ENCODE data around the gene APOC1.

Gene APOC1

DNA sequence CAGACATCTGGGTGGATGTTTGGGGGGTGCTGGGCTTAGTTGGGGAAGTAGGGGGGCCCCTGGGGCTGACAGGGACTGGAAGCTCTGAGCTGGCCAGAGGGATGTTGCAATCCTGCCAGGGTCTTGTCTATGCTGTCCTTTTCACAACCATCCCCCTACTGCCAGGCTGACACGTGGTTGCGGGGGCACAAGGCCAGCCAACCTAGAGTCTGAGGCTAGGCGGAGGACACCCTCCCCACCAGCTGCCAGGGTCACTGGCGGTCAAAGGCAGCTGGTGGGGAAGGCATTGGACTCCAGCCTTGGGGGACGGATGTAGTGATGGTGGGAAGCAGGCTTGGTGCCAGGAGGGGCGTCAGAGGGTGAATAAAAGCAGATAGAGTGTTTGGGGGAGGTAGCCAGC lies 1.6 kb upstream of the APOC1 start:
- DNase-seq = peak in 54 of 56 donors; percentile 29 to 94 (median 78)

DNA sequence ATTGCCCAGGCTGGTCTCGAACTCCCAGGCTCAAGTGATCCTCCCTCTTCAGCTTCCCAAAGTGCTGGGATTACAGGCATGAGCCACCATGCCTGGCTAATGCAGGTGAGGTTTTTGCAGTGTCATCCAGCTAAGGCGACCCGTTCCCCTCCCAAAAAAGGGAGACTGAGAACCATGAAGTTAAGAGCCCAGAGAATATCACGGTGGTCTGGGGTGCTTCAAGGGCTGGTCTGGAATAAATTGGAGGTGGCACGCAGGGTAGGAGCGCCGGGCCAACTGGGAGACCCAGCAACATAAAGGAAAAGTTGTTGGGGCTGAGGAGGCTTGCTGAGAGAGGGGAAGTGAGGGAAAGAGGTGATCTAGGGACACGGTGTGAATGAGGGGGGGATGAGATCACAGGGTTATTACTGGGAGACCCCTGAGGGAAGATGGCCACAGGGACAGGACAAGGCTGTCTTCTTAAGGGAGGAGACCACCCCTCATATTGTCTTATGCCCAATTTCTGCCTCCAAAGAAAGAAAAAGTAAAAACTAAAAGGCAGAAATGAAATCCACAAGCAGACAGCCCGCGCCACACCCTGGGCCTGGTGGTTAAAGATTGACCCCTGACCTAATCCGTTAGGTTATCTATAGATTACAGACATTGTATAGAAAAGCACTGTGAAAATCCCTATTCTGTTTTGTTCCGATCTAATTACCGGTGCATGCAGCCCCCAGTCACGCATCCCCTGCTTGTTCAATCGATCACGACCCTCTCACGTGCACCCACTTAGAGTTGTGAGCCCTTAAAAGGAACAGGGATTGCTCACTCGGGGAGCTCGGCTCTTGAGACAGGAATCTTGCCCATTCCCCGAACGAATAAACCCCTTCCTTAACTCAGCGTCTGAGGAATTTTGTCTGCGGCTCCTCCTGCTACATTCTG lies 636 bp upstream of the APOC1 start:
- DNase-seq = peak in 2 of 56 donors; percentile 7 to 27

DNA sequence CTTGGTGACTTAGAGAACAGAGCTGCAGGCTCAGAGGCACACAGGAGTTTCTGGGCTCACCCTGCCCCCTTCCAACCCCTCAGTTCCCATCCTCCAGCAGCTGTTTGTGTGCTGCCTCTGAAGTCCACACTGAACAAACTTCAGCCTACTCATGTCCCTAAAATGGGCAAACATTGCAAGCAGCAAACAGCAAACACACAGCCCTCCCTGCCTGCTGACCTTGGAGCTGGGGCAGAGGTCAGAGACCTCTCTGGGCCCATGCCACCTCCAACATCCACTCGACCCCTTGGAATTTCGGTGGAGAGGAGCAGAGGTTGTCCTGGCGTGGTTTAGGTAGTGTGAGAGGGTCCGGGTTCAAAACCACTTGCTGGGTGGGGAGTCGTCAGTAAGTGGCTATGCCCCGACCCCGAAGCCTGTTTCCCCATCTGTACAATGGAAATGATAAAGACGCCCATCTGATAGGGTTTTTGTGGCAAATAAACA lies 9.9 kb downstream of the APOC1 start:
- no peak for DNase-seq

DNA sequence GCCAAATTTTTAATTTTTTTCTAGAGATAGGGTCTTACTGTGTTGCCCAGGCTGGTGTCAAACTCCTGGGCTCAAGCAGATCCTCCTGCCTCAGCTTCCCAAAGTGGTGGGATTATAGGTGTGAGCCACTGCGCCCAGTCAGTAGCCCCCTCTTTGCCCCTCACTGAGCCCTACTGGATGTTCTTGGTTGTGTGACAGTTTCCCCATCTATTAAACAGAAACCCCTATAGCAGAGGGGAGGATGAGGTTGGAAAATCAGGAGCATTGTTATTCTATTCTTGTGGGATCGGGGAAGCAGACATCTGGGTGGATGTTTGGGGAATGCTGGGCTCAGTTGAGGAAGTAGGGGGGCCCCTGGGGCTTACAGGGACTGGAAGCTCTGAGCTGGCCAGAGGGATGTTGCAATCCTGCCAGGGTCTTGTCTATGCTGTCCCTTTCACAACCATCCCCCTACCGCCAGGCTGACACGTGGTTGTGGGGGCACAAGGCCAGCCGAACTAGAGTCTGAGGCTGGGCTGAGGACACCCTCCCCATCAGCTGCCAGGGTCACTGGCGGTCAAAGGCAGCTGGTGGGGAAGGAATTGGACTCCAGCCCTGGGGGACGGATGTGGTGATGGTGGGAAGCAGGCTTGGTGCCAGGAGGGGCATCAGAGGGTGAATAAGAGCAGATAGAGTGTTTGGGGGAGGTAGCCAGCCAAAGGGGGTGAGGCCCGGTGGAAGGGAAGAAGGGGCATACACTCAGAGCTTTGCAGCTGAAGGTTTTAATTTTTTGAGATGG lies 10.9 kb downstream of the APOC1 start:
- peak in 55 of 56 donors; percentile 12 to 93 (median 82) for DNase-seq

DNA sequence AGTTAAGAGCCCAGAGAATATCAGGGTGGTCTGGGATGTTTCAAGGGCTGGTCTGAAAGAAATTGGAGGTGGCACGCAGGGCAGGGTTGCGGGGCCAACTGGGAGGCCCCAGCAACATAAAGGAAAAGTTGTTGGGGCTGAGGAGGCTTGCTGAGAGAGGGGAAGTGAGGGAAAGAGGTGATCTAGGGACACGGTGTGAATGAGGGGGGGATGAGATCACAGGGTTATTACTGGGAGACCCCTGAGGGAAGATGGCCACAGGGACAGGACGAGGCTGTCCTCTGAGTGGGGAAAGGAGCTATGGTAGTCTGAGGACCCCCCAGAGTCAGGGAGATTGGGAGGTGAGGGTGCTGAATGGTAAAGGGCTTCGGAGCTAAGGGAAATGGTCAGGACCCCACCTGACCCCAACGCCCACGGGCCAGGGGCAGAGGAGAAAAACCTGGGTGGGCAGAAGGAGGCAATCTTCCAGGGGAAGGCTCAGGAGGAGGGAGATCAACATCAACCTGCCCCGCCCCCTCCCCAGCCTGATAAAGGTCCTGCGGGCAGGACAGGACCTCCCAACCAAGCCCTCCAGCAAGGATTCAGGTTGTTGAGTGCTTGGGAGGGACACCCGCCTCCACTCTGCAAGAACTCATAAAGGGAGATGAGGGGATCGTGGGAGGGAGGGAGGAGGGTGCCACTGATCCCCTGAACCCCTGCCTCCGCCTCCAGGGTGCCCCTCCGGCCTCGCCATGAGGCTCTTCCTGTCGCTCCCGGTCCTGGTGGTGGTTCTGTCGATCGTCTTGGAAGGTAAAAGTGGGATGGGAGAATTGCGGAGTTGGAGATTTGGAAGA lies 12.1 kb downstream of the APOC1 start:
- peak in 1 of 56 donors; percentile 35 for DNase-seq

DNA sequence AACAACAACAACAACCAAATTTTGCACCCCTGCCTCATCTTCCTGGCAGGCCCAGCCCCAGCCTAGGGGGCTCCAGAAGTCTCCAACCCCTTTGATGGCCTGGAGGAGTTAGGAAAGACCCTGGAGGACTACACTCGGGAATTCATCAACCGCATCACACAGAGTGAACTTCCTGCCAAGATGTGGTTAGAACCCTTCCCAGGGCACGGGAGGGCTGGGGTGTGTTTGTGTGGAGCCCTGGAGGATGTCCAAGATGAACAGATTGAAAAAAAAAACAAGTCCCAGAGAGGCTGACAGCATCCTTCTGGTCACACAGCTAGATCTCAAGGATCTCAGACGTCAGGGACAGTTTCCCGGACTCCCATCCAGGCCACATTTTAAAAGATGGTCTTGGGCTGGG lies 13.3 kb downstream of the APOC1 start:
- no peak for DNase-seq

DNA sequence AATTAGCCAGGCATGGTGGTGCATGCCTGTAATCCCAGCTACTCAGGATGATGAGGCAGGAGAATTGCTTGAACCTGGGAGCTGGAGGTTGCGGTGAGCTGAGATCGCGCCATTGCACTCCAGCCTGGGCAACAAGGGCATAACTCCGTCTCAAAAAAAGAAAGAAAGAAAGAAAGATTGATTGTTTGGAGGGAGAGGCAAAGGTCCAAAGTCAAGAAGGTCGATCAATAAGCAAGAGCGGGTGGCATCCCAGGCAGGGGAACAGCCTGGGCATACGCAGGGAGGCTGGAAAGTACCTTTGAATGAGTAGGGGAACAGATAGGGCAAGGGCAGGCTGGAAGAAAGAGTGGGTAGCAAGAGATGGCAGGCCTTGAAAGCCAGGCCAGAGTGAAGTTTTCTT lies 15.7 kb downstream of the APOC1 start:
- DNase-seq = no peak

DNA sequence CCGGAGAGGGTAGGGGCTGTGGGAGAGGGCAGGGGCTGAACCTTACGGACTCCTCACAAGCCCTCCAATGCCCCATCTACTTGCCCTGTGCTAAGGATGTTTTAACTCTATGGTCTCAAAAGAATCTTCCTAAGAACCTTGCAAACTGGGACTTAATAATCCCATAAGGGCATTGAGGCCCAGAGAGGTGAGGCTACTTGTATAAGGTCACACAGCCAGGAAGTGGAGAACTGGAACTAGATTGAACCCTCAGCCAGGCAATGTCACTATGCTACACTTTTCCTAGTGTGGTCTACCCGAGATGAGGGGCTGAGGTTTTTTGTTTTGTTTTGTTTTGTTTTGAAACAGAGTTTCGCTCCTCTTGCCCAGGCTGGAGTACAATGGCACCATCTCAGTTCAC lies 17.1 kb downstream of the APOC1 start:
- no peak for DNase-seq

DNA sequence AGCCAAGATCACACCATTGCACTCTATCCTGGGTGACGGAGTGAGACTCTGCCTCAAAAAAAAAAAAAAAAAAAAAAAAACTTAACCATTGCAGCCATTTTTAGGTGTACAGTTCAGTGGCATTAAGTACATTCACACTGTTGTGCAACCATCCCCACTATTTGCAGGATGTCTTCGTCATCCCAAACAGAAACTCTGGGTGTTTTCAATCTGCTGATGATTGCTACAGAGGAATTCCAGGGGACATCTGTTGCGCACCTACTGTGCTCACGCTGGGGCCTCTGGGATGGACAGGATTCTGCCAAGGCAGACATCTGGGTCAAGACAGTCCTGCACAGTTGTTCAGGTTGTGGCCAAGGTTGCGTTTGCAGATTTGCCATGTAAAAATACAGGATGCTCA lies 25.3 kb downstream of the APOC1 start:
- DNase-seq = no peak

DNA sequence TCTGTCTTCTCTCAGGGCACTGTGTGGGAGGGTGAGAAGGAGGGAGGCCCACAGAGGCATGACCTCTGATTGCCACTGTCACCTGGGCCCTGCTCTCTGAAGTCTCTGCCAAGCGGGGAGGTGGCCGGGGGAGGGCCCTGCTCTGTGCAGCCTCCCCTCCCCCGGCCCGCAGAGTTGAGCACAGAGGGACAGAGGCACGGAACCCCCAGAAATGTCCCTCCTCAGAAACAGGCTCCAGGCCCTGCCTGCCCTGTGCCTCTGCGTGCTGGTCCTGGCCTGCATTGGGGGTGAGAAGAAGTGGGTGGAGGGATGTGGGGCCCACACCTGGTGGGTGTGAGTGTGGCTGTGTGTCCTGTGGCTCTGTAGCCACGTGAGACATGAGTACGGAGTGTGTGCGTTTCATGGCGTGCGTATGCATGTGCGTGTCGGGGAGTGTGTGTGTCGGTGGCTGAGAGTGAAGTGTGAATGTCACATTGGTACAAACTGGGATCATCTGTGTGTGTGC lies 27.7 kb downstream of the APOC1 start, which contains the start of gene APOC4:
Gene APOC4 (plus strand): TSS at position 171 of the 505 bp plus-strand sequence. CDS start 41 bp downstream, at position 212.
- DNase-seq = no peak

DNA sequence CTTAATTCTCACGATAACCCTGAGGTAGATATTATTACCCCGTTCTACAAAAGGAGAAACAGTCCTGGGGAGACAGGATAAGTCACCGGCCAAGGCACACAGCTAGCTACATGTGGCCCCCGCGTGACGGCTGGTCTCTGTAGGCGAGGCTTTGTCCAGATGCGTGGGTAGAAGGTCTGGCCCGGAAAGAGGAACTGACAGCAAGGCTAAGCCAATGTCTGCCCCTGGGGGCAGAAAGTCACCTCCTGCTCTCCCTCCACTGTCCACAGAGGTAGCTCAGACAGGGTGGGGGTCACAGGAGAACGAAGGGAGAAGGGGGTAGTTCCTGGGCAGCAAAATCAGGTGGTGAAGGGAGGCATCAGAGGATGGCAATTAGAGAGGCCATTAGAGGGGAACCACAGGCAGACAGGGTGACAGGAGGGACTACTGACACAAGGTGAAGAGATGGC lies 29.4 kb downstream of the APOC1 start:
- peak in 38 of 56 donors; percentile 8 to 74 (median 32) for DNase-seq

DNA sequence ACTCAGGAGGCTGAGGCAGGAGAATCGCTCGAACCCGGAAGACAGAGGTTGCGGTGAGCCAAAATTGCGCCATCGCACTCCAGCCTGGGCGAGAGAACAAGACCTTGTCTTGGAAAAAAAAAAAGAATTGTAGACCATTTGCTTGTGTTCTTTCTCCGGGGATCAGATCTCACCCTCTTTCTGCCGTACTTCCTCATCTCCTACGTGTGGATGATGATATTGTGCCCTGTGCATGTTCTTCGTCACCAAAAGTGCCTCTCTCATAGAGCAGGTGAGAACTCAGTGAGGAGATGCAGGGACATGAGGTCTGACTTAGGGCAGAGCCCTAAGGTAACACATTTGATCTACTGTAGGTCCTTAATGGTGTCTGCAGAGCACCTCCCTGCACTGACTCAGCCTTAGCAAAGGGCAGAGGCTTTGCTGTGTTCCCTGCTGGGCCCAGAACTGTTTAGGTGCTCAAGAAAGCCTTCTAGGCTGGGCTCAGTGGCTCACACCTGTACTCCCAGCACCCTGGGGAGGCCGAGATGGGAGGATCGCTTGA lies 32.7 kb downstream of the APOC1 start:
- DNase-seq = peak in 1 of 56 donors; percentile 21

DNA sequence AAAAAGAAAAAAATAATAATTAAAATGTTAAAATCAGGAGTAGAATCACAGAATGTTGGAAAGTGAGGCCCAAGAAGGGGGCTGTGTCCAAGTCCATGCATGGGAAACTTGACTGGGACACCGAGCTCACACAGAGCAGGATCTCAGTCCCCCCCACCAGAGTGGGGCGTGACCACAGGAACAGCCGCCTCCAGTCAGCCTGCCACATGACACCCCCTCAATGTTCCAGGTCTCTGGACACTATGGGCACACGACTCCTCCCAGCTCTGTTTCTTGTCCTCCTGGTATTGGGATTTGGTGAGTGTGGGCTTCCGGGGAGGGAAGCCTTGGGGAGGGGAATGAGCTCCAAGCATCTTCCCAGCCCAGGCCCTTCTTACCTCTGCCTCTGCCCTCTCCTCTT lies 33.8 kb downstream of the APOC1 start:
- DNase-seq = no peak

DNA sequence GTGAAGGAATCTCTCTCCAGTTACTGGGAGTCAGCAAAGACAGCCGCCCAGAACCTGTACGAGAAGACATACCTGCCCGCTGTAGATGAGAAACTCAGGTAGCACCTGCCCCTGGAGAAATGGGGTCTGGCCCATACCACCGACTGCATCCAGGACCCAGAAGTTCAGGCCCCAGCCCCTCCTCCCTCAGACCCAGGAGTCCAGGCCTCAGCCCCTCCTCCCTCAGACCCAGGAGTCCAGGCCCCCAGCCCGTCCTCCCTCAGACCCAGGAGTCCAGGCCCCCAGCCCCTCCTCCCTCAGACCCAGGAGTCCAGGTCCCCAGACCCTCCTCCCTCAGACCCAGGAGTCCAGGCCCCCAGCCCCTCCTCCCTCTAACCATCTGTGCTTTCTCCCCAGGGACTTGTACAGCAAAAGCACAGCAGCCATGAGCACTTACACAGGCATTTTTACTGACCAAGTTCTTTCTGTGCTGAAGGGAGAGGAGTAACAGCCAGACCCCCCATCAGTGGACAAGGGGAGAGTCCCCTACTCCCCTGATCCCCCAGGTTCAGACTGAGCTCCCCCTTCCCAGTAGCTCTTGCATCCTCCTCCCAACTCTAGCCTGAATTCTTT lies 34.5 kb downstream of the APOC1 start:
- DNase-seq = no peak

DNA sequence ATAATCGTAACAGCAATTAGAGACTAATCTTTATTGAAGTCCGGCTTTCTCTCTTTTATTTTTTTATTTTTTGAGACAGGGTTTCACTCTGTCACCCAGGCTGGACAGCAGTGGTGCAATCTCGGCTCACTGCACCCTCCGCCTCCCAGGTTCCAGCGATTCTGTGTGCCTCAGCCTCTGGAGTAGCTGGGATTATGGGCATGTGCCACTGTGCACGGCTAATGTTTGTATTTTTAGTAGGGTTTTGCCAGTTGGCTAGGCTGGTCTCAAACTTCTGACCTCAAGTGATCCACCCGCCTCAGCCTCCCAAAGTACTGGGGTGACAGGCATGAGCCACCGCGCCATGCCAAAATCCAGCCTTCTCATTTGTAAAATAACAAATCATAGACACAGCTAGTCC lies 35.1 kb downstream of the APOC1 start:
- DNase-seq = no peak

DNA sequence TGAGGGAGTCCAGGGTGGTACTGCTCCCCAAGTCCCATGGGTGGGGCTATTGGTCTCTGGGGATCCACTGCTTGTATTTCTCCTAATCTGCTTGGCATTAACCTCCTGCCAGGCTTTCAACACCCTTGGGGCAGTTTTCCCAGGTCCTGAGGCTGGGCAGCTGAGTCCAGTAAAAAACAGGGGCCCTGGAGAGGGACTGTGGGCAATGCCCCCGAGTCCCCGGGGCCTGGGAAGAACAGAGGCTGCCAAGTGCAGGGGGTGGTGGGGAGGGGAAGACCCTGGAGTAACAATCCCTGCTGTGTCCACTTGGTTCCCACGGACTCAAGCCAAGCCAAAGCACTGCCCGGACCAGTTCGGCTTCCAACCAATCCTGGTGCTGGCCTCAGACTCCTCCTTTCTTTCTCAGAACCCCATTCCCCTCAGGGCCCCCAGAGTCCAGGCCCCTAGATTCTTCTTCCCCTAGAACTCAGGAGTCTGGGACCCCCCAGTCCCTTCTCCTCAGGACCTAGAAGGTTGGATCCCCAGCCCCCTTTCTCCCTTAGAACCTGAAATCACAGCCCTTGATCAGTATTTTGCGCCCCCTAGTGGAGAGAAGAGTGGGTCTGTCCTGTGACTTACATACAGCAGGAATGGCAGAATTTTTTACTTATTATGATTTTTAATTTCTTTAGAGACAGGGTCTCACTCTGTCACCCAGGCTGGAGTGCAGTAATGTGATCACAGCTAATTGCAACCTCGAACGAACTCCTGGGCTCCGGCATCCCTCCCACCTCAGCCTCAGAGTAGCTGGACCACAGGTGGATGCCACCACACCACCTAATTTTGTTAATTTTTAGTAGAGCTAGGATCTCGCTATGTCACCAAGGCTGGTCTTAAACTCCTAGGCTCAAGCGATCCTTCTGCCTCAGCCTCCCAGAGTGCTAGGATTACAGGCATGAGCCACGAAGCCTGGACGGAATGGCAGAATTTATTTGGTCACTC lies 37.1 kb downstream of the APOC1 start:
- DNase-seq = peak in 54 of 56 donors; percentile 13 to 89 (median 74)

DNA sequence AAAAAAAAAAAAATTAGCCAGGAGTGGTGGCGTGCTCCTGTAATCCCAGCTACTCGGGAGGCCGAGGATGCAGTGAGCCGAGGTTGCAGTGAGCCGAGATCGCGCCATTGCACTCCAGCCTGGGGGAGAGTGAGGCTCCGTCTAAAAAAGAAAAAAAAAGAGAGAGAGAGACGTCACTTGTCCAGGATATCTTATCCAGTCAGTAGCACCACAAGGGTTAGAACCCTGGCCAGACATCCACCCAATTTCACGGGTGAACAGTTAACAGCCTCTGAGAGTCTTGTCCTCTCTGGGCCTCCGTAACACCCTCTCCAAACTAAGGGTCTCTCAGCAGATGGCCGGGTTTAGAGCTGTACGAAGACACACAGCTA lies 39.9 kb downstream of the APOC1 start:
- DNase-seq = peak in 2 of 56 donors; percentile 33 to 52

DNA sequence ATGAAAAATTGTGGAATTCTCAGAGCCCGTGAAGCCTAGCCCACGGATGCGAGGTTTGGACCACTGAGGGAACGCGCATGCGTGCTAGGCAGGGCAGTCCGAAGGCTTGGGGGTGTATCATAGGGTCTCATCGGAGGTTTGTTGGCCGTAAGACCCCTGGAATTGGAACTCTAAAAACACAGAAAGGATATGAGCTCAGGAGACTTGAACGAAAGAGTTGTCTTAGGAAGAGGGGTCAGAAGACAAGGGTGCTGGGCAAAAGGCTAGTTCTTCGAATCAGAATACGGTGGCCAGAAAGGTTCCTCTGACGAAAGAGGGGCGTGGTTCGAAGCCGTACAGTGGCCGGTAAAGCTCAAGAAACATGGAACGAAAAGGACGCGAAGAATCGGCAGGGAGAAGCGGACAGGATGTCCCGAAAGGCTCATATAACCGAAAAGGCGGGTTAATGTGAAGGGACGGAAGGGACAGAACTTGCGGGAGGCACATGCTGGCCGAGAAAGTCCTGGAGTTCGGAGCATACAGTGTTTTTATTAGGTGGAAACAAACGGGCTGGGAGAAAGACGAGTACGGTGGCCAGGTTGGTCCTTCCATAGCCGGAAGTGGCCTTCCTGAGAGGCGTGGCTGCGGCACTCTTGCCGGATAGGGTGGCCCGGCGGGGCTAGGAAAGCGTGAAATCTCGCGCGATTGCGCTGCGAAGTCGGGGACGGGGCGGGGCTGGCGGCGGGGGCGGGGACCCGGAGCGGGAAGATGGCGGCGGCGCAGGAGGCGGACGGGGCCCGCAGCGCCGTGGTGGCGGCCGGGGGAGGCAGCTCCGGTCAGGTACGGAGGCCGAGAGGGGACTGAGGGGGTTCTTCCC lies 40.5 kb downstream of the APOC1 start, which contains the start of gene CLPTM1:
Gene CLPTM1 (plus strand): TSS at position 732 of the 856 bp plus-strand sequence. CDS start 16 bp downstream, at position 748.
- peak; percentile 67 to 98 (median 92) for DNase-seq

Data from amygdala (tissue), 56 donors.